ENCODE results near the gene SUGP2.

The SUGP2 gene

DNA sequence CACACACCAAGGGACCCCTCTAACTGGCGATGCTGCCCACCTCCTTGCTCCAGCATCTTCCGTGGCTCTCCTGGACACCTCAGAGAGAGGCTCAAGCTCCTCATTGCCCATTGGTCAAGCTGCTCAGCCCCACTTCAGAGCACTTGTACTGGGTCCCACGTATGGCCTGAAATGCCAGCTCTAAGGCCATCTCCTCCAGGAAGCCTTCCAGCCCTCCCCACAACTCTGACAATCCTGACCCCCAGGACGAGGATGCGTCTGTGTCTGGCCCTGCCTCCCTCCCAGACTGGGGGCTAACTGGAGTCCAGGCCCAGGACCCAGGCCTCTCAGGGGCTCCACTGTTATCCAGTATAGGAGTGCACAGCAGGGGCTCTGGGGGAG lies 84.4 kb downstream of the SUGP2 start:
- no peak for DNase-seq

DNA sequence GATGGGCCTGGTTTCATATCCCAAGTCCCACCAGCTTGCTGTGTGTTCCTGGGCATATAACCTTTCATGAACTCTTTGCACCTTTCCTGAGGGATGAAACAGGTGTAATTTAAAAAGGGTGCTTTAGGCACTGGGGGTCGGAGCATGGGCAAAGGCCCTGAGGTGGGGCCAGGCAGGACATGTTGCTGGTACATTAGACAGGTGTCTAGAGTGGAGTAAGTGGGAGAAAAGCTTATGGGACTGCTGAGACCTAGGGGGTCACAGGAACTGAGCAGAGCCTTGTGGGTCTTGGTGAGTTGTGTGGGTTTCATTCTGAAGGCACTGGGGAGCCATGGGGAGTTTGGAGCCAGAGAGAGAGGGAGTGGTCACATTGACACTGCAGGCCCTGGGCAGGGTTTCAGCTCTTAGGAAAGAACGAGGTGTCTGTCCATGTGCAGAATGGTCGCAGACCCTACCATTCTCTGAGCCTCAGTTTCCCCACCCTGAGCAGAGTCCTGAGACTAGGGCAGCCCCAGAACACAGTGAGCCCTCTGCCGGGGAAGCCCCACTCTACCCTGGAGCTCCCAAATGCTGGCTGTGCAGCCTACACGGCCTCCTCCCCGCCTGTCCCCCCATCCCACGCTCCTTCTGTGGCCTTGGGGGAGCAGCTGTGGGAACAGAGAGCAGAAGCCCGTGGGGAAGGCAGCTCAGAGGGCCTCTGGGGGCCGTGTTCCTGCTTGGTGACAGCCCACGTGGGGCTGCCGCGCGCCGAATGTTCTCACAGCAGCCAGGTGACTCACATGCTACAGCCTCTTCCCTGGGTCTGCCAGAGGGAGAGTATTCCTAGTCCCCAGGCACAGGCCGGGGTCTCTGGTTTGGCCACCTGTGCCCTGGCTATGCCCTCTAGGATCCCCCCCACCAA lies 85.0 kb downstream of the SUGP2 start:
- no peak for DNase-seq

DNA sequence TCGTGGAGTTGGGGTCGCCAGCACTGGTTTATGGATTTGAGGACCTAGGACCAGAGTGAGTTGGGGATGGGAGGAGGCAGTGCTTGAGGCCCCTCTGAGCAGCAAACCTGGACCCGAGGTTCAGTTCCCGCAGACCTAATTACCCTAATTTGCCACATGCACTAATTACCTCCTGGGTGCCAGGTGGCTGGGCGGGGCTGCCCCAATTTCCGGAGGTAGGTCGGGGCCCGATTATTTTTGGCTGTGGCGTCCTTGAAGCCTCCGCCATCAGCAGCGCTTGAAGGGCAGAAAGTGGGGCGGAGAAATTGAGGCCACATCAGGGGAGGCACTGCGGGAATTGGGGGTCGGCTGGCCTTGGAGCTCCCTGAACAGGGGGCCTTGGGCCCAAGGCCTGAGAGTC lies 86.4 kb downstream of the SUGP2 start:
- no peak for DNase-seq

DNA sequence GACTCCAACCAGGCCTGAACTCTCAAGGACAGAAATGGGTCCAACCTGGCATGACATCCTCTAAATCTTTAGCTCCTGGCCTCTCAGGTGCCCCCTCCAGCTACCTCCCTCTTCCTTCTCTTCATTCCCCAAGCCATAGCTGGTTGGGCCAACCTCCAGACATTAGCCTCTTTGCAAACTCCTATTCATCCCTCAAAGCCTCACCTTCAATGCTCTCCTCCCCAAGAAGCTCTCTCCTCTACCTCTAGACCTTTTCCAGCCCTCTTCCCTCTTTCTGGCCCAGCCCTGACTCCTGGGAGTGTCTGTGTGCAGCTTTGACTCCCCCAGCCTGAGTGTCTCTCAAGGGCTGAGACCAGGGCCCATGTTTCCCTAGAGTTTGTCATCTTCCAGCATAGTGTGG lies 87.0 kb downstream of the SUGP2 start:
- no peak for DNase-seq

DNA sequence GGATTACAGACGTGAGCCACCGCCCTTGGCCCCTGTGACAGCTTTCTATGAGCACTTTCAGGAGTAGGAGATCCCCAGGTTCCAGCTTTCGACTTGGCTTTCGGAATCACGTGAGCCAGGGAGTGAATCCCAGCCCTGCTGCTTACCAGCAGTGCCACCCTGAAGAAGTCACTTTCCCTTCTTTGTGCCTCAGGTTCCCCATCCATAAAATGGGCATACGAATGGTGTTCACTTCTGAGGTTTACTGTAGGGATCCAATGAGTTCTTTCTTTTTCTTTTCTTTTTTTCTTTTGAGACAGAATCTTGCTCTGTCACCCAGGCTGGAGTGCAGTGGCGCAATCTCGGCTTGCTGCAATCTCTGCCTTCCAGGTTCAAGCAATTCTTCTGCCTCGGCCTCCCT lies 88.0 kb downstream of the SUGP2 start:
- no peak for DNase-seq

DNA sequence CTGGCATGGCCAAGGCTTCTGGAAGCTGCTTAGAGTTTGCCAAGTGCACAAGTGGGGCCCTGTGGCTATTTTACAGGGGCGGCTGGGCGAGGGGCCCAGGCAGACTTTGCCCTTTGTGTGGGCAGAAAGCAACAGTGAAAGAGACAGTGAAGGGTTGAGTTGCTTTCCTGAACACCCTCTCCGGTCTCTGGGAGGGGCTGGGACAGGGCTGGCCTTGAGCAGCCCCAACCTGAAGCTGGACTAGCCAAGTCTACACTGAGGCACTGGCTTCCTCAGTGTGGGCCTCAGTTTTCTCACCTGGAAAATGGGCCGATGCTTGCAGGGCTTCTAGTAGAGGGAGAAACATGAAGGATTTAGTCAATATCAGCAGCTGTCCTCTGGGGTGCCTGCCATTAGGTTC lies 89.9 kb downstream of the SUGP2 start:
- no peak for DNase-seq

DNA sequence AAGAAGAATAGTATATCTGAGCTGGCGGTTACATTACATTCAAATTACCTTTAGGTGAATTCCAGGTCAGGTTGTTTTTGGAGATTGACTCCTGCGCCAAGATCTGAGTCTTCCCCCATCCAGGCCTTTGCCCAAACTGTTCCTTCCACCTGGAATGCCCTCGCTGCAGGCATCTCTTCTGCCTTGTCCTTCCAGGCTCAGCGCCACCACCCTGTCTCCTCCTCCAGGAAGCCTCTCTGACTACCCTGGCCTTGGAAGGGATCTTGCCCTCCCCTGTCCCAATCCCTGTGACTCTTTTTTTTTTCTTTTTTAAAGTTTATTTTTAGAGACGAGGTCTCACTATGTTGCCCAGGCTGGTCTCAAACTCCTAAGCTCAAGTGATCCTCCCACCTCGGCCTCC lies 90.6 kb downstream of the SUGP2 start:
- no peak for DNase-seq

DNA sequence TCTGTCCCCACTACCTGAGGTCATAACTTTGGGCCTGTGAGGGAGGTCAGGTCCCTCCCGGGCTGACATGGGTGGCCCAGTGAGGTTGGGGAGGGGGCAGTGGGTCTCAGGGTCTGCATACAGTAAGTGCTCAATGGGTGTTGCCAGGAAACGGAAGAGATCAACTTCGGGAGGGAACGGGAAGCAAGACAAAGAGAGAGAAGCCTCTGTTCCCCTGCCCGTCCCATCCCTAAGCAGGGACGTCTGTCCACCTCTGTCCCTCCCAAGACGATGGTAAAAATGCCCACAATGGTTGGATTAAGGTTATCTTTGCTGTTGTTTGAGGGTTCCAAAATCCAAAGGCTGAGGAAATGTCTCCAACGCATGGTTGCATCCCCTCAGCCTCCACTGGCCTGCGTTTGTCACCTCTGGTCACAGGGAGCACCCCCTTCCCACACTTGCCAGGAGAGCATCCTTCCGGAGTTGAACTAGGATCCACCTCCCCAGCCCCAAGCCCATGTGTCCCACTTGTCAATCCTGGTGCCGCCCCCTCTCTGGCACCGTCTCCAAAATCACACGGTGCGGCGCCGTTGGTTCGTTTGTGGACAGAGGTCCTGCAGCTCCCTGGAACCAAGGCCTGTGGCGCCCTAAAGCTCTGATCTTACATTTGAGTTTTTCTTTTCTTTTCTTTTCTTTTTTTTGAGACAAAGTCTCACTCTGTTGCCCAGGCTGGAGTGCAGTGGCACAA lies 91.5 kb downstream of the SUGP2 start:
- peak; percentile 54 for DNase-seq
